Measurements from ENCODE around the gene FGD4.

DNA sequence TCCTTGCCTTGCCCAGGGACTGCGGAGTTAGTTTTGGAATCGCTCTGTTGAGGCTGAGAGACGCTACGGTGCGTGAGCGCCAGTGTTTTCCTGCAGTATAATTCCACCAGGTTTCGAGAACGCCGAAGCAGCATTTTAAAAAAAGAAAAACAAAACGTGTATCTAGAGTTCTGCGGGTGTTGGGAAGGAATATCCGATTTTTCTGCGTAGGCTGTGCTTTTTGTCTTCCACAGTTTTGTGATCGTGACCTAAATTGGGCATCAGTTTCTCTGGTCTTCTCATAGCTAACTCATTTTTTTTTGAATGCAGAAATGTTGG lies 280.5 kb downstream of the FGD4 start:
- TF ChIP-seq CTCF (IDR thresholded peaks at IDR 0.05; ENCODE audit: low read depth, low read length), result no peak
- TF ChIP-seq MYC (IDR thresholded peaks at IDR 0.05; ENCODE audit: low read depth, low read length), result no peak
- no peak for TF ChIP-seq POLR2A (IDR thresholded peaks at IDR 0.05; ENCODE audit: extremely low read depth, insufficient read length)

Data from NB4 (cell line).